Measurements from ENCODE around the gene TGM6.

The TGM6 gene

DNA sequence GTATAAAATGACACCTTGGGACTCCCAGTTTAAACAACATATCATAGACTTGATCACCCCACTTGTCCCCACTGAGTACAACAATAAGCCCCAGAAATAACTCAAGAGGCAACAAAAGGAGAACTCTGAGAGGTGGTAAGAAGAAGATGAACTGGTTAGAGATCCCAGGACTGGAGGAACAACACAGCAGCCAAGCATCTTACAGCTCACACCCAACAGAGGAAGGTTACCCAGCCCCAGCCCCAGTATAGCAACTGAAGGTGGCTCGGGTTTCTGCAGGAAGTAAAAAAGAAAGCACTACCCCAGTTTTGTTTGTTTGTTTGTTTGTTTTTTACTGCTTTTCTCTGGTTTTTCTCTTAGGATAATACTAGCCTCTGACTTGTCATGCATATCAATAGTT, 17.1 kb upstream of the TGM6 start:
- no peak for DNase-seq (ENCODE audit: low read depth in 2 of 2, low spot score in 1 of 2)

- no peak for DNase-seq (ENCODE audit: low read depth in 2 of 2, low spot score in 1 of 2)
Measured at GRCh38 chr20:2364044-2364443, 16.7 kb upstream of the TGM6 start.

DNA sequence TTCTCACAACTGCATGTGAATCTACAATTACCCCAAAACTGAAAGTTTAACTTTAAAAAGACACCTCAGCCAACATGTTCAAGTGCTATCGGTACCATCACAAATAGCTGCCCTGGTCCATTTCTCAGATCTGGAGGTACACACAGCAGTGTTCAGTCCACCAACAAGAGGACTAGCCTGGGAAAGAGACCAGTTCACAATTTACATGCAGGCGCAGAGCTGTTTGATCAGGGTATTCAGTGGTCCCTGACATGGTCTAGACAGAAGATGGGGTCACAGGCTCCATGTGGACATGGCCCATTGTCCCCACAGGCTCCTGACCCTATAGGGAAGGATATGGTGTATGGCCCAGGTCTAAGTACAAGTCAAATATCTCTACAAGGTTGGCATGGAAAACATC, 15.6 kb upstream of the TGM6 start:
- DNase-seq (ENCODE audit: low read depth in 2 of 2, low spot score in 1 of 2), result no peak

- DNase-seq (ENCODE audit: low read depth in 2 of 2, low spot score in 1 of 2), result no peak
Measured at GRCh38 chr20:2365666-2366065, 15.0 kb upstream of the TGM6 start.

- DNase-seq (ENCODE audit: low read depth in 2 of 2, low spot score in 1 of 2), result no peak
Measured at GRCh38 chr20:2368621-2369020, 12.1 kb upstream of the TGM6 start.

DNA sequence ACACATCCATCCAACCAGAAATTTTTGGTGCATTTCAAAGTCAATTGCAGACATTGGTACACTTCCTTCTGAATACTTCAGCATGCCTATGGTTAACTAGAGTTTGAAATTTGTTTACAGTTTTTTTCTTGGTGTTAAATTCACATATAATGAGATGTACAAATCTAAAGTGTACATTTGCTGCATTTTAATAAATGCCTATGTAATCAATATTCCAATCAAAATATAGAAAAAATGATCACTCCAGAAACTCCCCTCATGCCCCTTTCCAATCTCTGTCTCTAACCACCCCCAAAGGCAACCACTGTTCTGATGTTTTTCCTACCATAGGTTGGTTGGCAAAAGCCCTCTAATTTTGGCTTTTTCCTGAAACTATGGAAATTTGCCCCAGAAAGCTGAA, 7.6 kb upstream of the TGM6 start:
- no peak for DNase-seq (ENCODE audit: low read depth in 2 of 2, low spot score in 1 of 2)

DNA sequence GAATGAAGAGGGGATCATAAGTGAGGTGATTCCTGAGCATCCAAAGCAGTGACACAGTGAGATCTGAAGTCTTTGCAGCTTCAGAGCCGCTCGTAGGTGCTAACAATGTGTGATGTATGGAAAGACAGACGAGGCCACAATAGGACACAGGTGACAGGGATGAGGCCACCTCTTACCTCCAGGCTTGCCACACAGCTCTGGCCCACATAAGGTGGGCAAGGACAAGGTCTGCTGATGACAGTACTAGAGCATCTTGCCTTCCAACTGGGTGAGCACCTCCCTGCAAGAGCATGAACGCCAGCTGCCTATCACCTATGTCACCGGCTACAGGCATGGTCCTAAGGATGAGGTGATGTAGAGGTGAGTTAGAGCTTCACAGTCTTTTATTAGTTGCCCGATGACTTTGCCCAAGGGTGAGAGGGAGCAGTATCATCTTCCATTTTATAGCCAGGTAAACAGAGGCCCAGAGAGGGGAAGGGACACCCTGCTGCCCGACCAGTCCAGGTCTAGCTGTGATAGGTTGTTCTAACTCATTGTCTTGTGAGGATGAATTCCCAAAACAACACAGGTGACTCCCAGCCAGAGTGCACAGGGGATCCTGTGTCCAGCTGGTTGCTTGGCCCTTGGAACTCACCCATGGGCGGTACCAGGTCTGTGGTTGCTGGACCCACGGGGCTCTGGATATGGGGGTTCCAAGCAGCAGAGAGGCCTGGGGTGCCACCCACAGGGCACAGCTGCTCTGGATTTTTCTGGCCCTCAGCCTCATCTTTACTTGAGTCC, 6.2 kb upstream of the TGM6 start:
- no peak for DNase-seq (ENCODE audit: low read depth in 2 of 2, low spot score in 1 of 2)

- DNase-seq (ENCODE audit: low read depth in 2 of 2, low spot score in 1 of 2), result no peak
Measured at GRCh38 chr20:2378893-2379292, 1.8 kb upstream of the TGM6 start.

GRCh38 chr20:2379511-2380229, 1.0 kb upstream of the TGM6 start:
- DNase-seq (ENCODE audit: low read depth in 2 of 2, low spot score in 1 of 2), result no peak

DNA sequence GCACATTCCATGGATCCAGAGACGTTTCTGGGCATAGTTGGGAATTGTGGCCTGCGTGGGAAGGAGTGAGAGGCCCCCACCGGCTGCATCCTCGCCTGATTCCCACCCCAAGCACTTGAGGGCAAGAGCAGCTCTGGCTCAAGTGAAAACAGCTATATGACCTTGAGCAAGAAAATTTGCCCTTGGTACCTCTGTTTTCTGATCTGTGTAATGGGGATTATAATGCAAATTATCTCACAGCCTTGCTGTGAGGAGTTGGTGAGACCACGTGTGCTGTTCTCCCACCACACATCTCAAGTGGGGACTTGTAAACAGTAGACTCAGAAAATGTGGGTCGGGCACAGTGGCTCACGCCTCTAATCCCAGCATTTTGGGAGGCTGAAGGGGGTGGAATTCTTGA, 602 bp downstream of the TGM6 start:
- no peak for DNase-seq (ENCODE audit: low read depth in 2 of 2, low spot score in 1 of 2)

DNA sequence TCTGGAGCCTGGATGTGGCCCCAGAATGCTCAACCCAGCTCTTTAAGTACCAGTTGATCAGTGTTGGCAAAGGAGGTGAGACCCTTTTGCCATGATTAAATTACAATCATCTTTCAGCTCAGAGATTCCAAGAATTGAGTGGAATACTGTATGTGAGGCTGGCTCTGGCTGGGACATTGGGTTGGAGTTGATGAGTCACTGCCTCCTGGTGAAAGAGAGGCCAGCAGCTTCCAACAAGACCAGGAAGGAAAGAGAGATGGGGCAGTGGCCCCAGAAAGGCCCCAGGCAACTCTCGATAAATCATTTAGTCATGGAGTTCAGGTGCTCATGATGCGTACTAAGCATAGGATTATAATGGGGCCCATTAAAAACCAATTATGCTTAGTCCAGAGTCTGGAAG, 2.1 kb downstream of the TGM6 start:
- DNase-seq (ENCODE audit: low read depth in 2 of 2, low spot score in 1 of 2), result no peak

- no peak for DNase-seq (ENCODE audit: low read depth in 2 of 2, low spot score in 1 of 2)
Measured at GRCh38 chr20:2385026-2385425, 4.3 kb downstream of the TGM6 start.

DNA sequence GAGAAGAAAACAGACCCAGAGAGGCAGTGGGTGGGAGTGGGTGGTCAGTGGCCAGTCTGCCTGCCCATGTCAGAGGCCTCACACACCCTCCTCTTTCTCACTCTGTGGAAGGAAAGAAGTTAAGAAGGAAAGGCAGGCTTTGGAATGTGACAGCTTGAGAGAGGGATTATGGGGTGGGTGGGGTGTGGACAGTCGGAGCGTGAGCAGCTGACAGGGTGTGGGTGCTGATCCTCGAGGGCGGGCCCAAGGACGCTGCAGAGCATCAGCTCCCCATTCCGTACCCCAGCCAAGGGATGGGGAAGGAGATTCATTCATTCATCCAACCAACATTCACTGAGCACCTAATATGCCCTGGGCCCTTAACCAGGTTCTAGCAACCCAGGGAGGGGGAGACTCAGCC, 4.8 kb downstream of the TGM6 start:
- no peak for DNase-seq (ENCODE audit: low read depth in 2 of 2, low spot score in 1 of 2)

DNA sequence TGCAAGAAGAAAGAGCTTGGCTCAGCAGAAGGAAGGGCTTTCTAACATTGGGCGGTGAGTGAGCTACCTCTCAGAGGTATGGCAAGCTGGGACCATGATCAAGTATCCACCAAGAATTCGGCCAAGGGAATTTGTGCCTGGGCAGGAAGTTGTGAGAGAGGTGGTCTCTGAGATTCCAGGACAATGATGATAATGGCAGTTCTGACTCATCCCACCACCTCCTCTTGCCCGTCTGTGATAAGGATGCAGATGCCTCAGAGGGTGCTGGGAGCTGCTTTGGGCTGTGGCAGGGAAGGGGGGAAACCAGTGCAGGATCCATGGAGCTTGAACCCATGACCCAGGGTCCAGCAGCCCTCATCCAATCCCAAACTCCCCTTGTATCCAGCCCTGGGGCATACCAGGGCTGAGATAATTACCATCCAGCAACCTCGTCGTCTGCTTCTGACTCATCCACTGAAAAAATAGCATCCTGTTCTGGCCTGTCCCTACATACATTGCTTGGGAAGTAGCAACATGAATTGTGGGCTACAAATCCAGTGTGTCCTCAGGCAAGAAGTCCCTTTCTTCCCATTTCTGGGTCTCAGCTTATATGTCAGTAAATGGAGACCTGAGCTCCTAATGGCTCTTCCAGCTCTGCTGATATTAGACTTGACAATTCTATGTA, 5.9 kb downstream of the TGM6 start:
- no peak for DNase-seq (ENCODE audit: low read depth in 2 of 2, low spot score in 1 of 2)

- DNase-seq (ENCODE audit: low read depth in 2 of 2, low spot score in 1 of 2), result no peak
Measured at GRCh38 chr20:2387180-2387577, 6.5 kb downstream of the TGM6 start.

DNA sequence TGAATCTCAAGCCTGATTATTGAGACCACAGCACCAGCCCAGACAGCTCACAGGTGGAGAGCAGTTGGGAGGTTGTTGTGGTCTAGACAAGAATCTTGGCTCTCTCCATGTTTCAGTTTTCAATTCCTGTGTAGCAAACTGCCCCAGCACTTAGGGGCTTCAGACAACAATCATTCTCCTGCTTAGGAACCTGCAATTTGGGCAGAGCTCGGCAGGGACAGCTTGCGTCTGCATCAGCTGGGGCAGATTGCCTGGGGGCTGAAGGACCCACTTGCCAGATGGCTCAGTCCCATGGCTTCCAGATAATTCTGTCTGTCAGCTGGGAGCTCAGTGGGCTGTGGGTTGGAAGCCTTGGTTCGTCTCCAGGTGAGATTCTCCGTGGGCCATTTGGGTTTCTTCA, 6.9 kb downstream of the TGM6 start:
- DNase-seq (ENCODE audit: low read depth in 2 of 2, low spot score in 1 of 2), result no peak

DNA sequence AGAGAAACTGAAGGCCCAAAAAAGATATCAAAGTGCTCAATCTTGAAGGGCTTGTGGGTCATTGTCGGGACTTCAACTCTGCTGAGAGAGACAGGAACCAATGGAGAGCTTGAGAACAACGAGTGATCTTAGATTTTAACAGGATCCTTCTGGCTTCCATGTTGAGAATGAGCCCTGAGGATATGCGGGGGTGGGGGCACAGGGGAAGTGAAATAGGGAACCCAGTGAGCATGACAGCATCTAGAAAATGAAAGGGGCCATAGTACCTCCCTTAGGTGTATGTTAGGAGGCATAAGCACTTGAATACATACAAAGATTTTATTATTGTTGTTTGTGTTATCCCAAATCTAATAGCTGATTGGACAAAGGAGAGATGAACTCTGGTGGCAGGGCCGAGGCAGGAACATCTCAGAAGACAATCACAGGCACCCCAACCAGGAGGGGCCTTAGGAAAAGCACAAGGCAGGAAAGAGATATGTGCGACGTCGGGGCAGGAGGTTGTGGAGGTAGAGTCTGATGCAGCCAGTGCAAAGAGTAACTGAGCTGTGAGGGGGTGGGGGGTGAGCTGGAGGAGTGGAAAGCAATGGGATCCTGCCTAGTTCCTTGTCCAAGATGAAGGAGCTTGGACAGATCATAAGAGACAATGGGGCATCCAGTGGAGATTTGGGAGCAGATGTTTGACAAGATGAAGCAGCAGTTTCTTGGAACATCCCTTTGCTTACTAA, 10.4 kb downstream of the TGM6 start:
- DNase-seq (ENCODE audit: low read depth in 2 of 2, low spot score in 1 of 2), result no peak

DNA sequence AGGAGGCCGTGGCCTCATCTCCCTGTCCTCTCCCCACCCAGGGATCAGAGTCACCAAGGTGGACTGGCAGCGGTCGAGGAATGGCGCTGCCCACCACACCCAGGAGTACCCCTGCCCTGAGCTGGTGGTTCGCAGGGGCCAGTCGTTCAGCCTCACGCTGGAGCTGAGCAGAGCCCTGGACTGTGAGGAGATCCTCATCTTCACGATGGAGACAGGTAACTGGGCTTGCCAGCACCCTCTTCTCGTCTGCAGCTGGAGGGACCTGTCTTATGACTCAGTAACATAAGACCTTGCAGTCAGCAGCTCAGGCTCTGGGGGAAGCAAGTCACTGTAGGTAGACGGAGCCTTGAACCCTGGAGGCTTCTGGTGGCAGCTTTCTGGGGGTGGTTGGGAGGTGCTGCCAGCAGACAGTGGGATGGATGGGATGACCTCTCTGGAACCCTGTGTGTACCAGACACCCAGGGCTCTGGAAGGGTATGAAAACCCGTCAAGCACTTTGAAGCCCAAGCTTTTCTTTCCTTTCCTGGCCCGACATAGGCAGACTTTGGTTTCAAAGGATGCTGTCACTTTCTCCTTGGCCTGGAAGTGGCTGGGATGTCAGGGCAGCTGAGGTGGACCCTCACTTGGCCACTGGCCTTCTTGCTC, 13.8 kb downstream of the TGM6 start:
- no peak for DNase-seq (ENCODE audit: low read depth in 2 of 2, low spot score in 1 of 2)

DNA sequence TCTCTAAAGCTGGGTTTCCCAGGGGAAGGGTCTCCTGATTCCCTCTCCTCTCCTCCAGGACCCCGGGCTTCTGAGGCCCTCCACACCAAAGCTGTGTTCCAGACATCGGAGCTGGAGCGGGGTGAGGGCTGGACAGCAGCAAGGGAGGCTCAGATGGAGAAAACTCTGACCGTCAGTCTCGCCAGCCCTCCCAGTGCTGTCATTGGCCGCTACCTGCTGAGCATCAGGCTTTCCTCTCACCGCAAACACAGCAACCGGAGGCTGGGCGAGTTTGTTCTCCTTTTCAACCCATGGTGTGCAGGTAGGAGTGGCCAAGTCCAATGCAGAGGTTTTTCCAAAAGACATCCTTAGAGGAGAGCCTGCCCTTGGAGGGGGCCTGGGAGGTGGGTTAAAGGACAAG, 14.4 kb downstream of the TGM6 start:
- DNase-seq (ENCODE audit: low read depth in 2 of 2, low spot score in 1 of 2), result no peak

- DNase-seq (ENCODE audit: low read depth in 2 of 2, low spot score in 1 of 2), result no peak
Measured at GRCh38 chr20:2396241-2396814, 15.6 kb downstream of the TGM6 start.

- DNase-seq (ENCODE audit: low read depth in 2 of 2, low spot score in 1 of 2), result no peak
Measured at GRCh38 chr20:2397091-2397490, 16.4 kb downstream of the TGM6 start.

All from stimulated activated CD8-positive, alpha-beta memory T cell treated with anti-CD3 and anti-CD28 coated beads, Interleukin-4, amount 100 ng/mL, for 1 hour (primary cell).